HCT116 (cell line): ENCODE results near the gene GAPDH. TPM values are rescaled to one million over a fixed set of nuclear protein-coding genes. Genes with fewer than 3 reads are reported as not detected.
A peak's percentile ranks its signal among the peaks of the same experiment; 100 is the strongest.

ENCODE experiments used
- ATAC-seq: fragments of 200-7000 bp; cut with Tn5 transposase; 2 replicates; pipeline ENCODE4 v1.9.1; 2020; ENCODE audit warnings: mild to moderate bottlenecking, moderate library complexity
- BruUV-seq: library from RNA; stranded (reverse); fragments of 400-500 nt; replicated peaks from 2 replicates; lab custom pipeline; 2021; lab: Mats Ljungman, UMichigan
- CTCF ChIA-PET: fragments of 300-600 bp; sonication (Branson Sonifier 250); formaldehyde crosslinking; loops from one replicate; lab custom pipeline; 2021; ENCODE audit warnings: antibody characterized with exemption; lab: Charles Lee
- POLR2A ChIA-PET: fragments of 300-600, 350-600 bp; sonication (Branson Sonifier 250); formaldehyde crosslinking; loops from one replicate; lab custom pipeline; 2021; ENCODE audit warnings: antibody characterized with exemption; lab: Charles Lee
- RAD21 ChIA-PET, 2 experiments: fragments of 300-600 bp; sonication (Branson Sonifier 250); formaldehyde crosslinking; loops; one replicate each; lab custom pipeline; 2023; ENCODE audit warnings: low total read pairs in 2 of 2; ENCODE audit not compliant: uncharacterized antibody in 2 of 2, unreplicated experiment in 2 of 2, low non-redundant PET in 1 of 2; lab: Charles Lee
- DNase-seq: peaks from one replicate; pipeline ENCODE4 v3.0.0-alpha.2; 2010; ENCODE audit warnings: low read depth, low spot score
- H2AFZ ChIP-seq: fragments of 200-600 bp; shearing (Covaris generic), sonication (generic); 2 replicates; pipeline ENCODE4 v1.6.1; 2017; ENCODE audit warnings: low read depth, mixed run types, mixed read lengths, antibody characterized with exemption, low read length; ENCODE audit not compliant: poor library complexity, severe bottlenecking
- H3K27ac ChIP-seq: 2 replicates; pipeline ENCODE4 v1.5.1; 2012; ENCODE audit warnings: low read depth, low read length
- H3K27me3 ChIP-seq: fragments of 200-600 bp; sonication (generic); 2 replicates; pipeline ENCODE4 v1.6.1; 2016; ENCODE audit warnings: mixed run types, low read length, mixed read lengths; ENCODE audit not compliant: insufficient read depth
- H3K36me3 ChIP-seq, 2 experiments: fragments of 200-500 bp in 1 of 2; fragments of 200-600 bp in 1 of 2; sonication (Bioruptor generic) in 1 of 2; sonication (generic) in 1 of 2; 2 replicates each; pipeline versions ENCODE4 v1.5.1 to v1.6.1; 2014 to 2016; ENCODE audit warnings: low read length in 2 of 2, inconsistent platforms in 1 of 2, mixed read lengths in 1 of 2, mixed run types in 1 of 2; ENCODE audit not compliant: insufficient read depth in 2 of 2, control insufficient read depth in 1 of 2
- H3K4me1 ChIP-seq, 2 experiments: fragments of 200-600 bp in 1 of 2; sonication (generic) in 1 of 2; 2 replicates each; pipeline versions ENCODE4 v1.5.1 to v1.6.1; 2012 to 2017; ENCODE audit warnings: low read length in 2 of 2, inconsistent platforms in 1 of 2, mild to moderate bottlenecking in 1 of 2, mixed read lengths in 1 of 2, mixed run types in 1 of 2, moderate library complexity in 1 of 2; ENCODE audit not compliant: insufficient read depth in 2 of 2, control insufficient read depth in 1 of 2
- H3K4me2 ChIP-seq: fragments of 200-600 bp; sonication (generic); 2 replicates; pipeline ENCODE4 v1.6.1; 2017; ENCODE audit warnings: mixed run types, low read length, mixed read lengths
- H3K4me3 ChIP-seq, 2 experiments: fragments of 200-600 bp in 1 of 2; sonication (generic) in 1 of 2; replicated peaks in 1 of 2; 2 replicates each; pipeline ENCODE4 v1.5.1; 2011 to 2016; ENCODE audit warnings: low read length in 2 of 2, control low read depth in 1 of 2, low read depth in 1 of 2, mild to moderate bottlenecking in 1 of 2, mixed read lengths in 1 of 2, mixed run types in 1 of 2
- H3K79me2 ChIP-seq: fragments of 200-600 bp; sonication (generic); 2 replicates; pipeline ENCODE4 v1.6.1; 2017; ENCODE audit warnings: mild to moderate bottlenecking, mixed run types, low read length, moderate library complexity, mixed read lengths; ENCODE audit not compliant: insufficient read depth
- H3K9ac ChIP-seq: fragments of 200-600 bp; sonication (generic); 2 replicates; pipeline ENCODE4 v1.6.1; 2016; ENCODE audit warnings: low read length, mixed read lengths
- H3K9me2 ChIP-seq: fragments of 200-600 bp; sonication (generic), shearing (Covaris generic); 2 replicates; pipeline ENCODE4 v1.6.1; 2017; ENCODE audit warnings: mixed run types, mild to moderate bottlenecking, moderate library complexity; ENCODE audit not compliant: insufficient read depth
- H3K9me3 ChIP-seq, 2 experiments: fragments of 200-500 bp in 1 of 2; fragments of 200-600 bp in 1 of 2; sonication (Bioruptor generic) in 1 of 2; sonication (generic) in 1 of 2; 2 replicates each; pipeline ENCODE4 v1.6.1; 2014 to 2017; ENCODE audit warnings: low read length in 2 of 2, mixed read lengths in 2 of 2, inconsistent platforms in 1 of 2, low read depth in 1 of 2, mild to moderate bottlenecking in 1 of 2, mixed run types in 1 of 2, moderate library complexity in 1 of 2; ENCODE audit not compliant: control insufficient read depth in 1 of 2, insufficient read depth in 1 of 2
- H4K20me1 ChIP-seq: fragments of 200-600 bp; sonication (generic), shearing (Covaris generic); 2 replicates; pipeline ENCODE4 v1.6.1; 2017; ENCODE audit warnings: mixed run types, mild to moderate bottlenecking, moderate library complexity; ENCODE audit not compliant: insufficient read depth
- CEBPB ChIP-seq: IDR thresholded peaks from 2 replicates; pipeline ENCODE4 v1.6.1; 2012; ENCODE audit warnings: low read depth
- ELF1 ChIP-seq: IDR thresholded peaks from 2 replicates; pipeline ENCODE4 v1.6.1; 2012; ENCODE audit warnings: low read depth, borderline replicate concordance
- EZH2 ChIP-seq: fragments of 200-600 bp; sonication (generic); IDR thresholded peaks from 2 replicates; pipeline ENCODE4 v1.6.1; 2017; ENCODE audit warnings: antibody characterized with exemption, mixed run types
- EZH2phosphoT487 ChIP-seq: fragments of 200-600 bp; IDR thresholded peaks from 2 replicates; pipeline ENCODE4 v1.6.1; 2018; ENCODE audit warnings: antibody characterized with exemption, borderline replicate concordance
- POLR2AphosphoS5 ChIP-seq: IDR thresholded peaks from 2 replicates; pipeline ENCODE4 v1.6.1; 2011; ENCODE audit warnings: mild to moderate bottlenecking, low read depth, low read length, moderate library complexity
- SIN3A ChIP-seq: IDR thresholded peaks from 2 replicates; pipeline ENCODE4 v1.6.1; 2012; ENCODE audit warnings: low read depth
- YY1 ChIP-seq: IDR thresholded peaks from 2 replicates; pipeline ENCODE4 v1.6.1; 2011; ENCODE audit warnings: low read length, low read depth, moderate library complexity, mild to moderate bottlenecking; ENCODE audit not compliant: insufficient replicate concordance; ENCODE audit errors: extremely low read depth
- ZNF274 ChIP-seq: fragments of 200-500 bp; sonication (Bioruptor generic); IDR thresholded peaks from 2 replicates; pipeline ENCODE4 v1.6.1; 2014; ENCODE audit warnings: mild to moderate bottlenecking, low read depth, low read length, inconsistent platforms
- intact Hi-C: fragments of 100-400 bp; cut with micrococcal nuclease; formaldehyde crosslinking; loops from 2 replicates; pipeline ENCODE4 v1.10.0; 2022
- total RNA-seq: library from RNA; stranded (reverse); gene quantifications from one replicate; pipeline ENCODE4 v1.2.1, GENCODE V29; 2021; ENCODE audit not compliant: unreplicated experiment
- TF ChIP-seq, protein P1 (sequence below): IDR thresholded peaks from 2 replicates; pipeline ENCODE4 v1.6.1; 2012
- TF ChIP-seq, protein P2 (sequence below): IDR thresholded peaks from 2 replicates; pipeline ENCODE4 v1.6.1; 2012

Gene GAPDH
- total RNA-seq, 1 experiment from 2014 or later: 5,901 TPM

DNA sequence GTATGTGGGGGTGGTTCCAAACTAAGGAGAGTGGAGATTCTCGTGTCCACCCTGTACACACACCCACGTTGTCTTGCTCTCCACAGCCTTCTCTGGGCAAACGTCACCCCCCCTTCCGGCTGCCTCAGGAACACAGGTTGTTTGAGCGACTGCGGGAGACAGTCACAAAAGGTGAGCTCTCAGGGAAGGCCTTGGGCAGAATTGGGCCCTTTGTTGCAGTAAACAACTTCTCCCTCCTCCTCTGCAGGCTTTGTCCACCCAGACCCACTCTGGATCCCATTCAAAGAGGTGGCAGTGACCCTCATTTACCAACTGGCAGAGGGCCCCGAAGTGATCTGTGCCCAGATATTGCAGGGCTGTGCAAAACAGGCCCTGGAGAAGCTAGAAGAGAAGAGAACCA is 8.1 kb upstream of the GAPDH start:
- H3K27ac ChIP-seq: no peak overlapping the region
- H3K9me2 ChIP-seq: no peaks in the 10 kb centered on the region
- ChIA-PET RAD21 (no interaction called here), CTCF (no interaction called here), POLR2A (no interaction called here)
- no peak overlapping the region for H3K4me2 ChIP-seq
- H2AFZ ChIP-seq: no peak overlapping the region
- H3K36me3 ChIP-seq: peaks cover 64 to 86% of the 10 kb centered on the region in 2 experiments
- DNase-seq (no peak), ATAC-seq (no peak)
- no peaks in the 10 kb centered on the region for H3K27me3 ChIP-seq
- no peak overlapping the region for H3K9ac ChIP-seq
- no peaks in the 10 kb centered on the region for H3K79me2 ChIP-seq
- H3K9me3 ChIP-seq: no peaks in the 10 kb centered on the region
- no peaks in the 10 kb centered on the region for H4K20me1 ChIP-seq
- BruUV-seq: TSS peak; percentile 21
- no peak overlapping the region for H3K4me3 ChIP-seq
- intact Hi-C loops: no loop called here
- TF ChIP-seq CEBPB (no peak), YY1 (no peak), EZH2 (no peak), EZH2phosphoT487 (no peak), ELF1 (no peak), ZNF274 (no peak), SIN3A (no peak), POLR2AphosphoS5 (no peak)
- TF ChIP-seq, protein P1, sequence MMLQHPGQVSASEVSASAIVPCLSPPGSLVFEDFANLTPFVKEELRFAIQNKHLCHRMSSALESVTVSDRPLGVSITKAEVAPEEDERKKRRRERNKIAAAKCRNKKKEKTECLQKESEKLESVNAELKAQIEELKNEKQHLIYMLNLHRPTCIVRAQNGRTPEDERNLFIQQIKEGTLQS: no peak
- TF ChIP-seq, protein P2, sequence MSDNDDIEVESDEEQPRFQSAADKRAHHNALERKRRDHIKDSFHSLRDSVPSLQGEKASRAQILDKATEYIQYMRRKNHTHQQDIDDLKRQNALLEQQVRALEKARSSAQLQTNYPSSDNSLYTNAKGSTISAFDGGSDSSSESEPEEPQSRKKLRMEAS: no peak
- H3K4me1 ChIP-seq: peaks cover 0 to 4% of the 10 kb centered on the region in 2 experiments; a peak in 1 of 4 replicates
